ENCODE results near the gene DDX5.
"Not testable (repeated sequence)": the region's sequence is repeated elsewhere in the genome, so short reads cannot be mapped to it uniquely, and the experiment has no call there.

Gene DDX5

DNA sequence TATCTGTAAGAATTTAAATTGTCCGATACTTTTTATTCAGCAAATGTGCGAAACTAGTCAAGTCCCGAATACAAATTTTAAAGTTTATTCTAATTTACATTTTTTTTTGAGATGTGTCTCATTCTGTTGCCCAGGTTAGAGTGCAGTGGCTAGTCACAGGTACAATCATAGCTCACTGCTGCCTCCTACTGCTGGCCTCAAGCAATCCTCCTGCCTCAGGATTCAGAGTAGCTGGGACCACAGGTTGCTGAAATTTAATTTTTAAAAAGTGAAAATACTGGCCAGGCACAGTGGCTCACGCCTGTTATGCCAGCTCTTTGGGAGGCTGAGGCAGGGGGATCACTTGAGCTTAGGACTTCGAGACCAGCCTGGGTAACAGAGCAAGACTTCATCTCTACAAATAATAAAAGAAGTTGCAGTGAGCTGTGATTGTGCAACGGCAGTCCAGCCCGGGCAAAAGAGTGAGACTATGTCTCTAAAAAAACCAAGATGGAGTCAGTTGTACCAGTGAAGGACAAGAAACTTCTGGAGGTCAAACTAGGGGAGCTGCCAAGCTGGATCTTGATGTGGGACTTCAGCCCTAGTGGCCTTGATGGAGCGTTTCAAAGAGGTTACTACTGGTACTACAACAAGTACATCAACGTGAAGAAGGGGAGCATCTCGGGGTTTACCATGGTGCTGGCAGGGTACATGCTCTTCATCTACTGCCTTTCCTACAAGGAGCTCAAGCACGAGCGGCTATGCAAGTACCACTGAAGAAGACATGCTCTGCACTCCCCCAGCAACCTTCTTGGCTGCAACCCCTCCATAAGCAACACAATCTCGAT is 14.8 kb downstream of the DDX5 start:
- DNase-seq, result no peak

- no peak for DNase-seq
Observed at GRCh38 chr17:64488301-64488700, 17.8 kb downstream of the DDX5 start.

GRCh38 chr17:64484380-64484779 is 21.7 kb downstream of the DDX5 start:
- DNase-seq, result no peak

GRCh38 chr17:64480951-64481350 is 25.1 kb downstream of the DDX5 start:
- no peak for DNase-seq

DNA sequence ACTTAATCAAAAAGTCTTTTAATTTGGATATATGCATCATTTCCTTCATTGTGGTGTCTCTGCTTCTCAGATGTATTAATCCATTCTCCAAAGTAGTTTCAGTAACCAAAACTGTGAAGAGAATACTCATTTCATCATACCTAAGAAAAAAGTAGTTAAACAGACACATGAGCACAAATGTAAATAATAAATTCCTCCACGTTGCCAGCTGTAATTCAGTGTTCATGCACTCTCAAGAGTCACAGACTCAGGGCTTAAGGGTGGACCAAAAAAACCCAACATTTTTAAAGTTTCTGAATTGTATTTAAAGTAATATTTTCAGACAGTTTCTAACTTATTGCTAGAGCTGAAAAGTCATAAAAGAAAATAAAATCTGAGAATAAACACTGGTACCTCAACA is 28.2 kb downstream of the DDX5 start:
- no peak for DNase-seq

- DNase-seq, result no peak
Observed at GRCh38 chr17:64472564-64472963, 33.5 kb downstream of the DDX5 start.

- no peak for DNase-seq
Observed at GRCh38 chr17:64471440-64471839, 34.6 kb downstream of the DDX5 start.

DNA sequence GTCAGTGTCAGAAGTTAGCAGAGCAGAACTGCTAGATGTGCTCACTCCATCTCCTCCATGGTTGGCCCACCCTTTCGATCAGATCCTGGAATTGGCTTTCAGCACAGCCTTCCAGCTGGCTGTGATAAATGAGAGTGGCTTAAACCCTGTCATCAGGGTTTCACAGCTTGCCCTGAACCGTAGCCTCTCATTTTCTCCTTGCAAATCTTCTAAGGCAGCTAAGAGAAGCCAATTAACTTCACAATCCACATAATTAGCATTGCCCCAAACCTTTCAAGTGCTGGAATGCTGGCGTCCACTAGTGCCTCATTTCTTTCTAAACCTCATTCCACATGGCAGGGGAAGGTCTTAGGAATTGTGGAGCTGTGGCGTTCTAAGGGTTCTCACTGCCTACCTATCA is 35.5 kb downstream of the DDX5 start:
- DNase-seq, result no peak

DNA sequence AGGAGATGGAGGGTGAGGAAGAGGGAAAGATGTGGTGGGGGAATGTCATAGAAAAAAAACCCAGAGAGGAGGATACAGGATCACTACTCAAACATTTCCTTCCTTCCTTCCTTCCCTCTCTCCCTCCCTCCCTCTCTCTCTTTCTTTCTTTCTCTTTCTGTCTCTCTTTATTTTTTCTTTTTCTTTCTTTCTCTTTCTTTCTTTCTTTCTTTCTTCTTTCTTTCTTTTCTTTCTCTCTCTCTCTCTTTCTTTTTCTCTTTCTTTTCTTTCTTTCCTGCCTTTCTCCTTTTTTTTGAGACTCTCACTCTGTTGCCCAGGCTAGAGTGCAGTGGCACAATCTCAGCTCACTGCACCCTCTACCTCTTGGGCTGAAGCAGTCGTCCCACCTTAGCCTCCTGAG is 39.3 kb downstream of the DDX5 start:
- DNase-seq, result not testable (repeated sequence)

DNA sequence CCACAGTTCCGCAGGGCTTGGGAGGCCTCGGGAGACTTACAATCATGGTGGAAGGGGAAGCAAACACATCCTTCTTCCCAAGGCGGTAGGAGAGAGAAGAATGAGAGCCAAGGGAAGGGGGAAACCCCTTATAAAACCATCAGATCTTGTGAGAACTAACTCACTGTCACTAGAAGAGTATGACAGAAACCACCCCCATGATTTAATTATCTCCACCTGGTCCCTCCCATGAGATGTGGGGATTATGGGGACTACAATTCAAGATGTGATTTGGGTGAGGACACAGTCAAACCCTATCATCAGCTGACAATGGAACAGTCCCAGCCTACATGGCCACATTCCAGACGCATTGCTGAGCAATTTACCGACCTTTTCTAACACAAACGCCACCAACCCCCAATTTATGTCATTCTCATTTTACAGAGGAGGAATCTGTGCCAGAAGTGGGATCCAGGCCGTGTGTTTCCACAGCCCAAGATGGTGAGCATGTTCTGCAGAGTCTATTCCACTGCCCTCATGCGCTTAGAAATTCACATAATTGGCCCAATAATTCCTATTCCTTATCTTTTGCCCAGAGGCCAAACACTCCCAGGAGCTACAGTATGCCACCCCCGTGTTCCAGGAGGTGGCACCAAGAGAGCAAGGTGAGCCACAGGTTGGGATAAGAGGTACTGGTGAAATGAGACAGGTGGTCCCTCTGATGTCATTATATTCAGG is 39.9 kb downstream of the DDX5 start:
- no peak for DNase-seq

DNA sequence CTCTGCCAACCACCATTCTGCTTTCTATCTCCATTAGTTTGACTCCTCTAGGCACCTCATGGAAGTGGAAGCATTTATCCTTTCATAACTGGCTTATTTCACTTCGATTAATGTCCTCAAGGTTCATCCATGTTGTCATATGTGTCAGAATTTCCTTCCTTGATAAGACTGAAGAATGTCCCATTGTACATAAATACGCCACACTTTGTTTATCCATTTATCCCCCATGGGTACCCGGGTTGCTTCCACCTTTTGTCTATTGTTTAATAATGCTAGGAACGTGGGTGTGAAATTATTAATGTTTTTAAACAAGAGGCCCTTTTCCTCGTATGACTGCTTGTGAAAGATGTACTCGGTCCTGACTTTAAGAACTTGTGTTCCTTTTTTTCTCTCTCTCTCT is 44.3 kb downstream of the DDX5 start:
- DNase-seq, result no peak

DNA sequence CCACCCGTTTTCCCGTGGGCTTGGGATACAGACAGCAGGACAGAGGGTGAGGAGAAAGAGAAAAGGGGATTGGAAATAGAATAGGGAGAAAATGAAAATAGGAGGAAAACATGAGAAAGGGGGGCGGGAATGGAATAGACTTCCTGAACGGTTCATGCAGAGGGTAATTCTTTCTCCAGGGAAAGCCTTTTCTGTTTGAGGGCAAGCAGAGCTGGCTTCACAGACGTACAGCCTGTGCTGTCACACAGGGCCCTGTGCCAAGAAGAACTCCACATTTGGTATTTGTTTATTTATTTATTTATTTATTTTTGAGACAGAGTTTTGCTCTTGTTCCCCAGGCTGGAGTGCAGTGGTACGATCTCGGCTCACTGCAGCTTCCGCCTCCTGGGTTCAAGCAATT is 45.1 kb downstream of the DDX5 start:
- no peak for DNase-seq

- DNase-seq, result not testable (repeated sequence)
Observed at GRCh38 chr17:64459818-64460217, 46.3 kb downstream of the DDX5 start.

- DNase-seq, result no peak
Observed at GRCh38 chr17:64459284-64459747, 46.8 kb downstream of the DDX5 start.

DNA sequence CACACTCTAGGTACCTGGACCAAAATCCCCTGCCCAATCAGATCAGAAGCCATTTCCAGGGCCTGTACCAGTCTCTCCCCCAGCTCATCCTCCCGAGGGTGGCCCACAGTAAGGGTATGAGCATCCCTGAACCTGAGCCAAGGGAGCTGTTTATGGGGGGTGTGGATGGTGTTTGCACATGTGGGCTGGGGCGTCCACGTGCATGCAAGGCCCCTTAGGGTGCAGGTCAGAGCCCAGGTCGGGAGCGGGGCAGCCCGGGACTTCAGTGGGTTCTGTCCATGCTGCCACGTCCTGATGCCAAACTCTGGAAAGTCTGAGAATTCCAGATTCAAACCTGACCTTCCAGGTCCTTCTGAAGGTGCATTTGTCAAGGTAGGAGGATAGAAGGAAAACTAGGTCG is 47.3 kb downstream of the DDX5 start:
- DNase-seq, result no peak

DNA sequence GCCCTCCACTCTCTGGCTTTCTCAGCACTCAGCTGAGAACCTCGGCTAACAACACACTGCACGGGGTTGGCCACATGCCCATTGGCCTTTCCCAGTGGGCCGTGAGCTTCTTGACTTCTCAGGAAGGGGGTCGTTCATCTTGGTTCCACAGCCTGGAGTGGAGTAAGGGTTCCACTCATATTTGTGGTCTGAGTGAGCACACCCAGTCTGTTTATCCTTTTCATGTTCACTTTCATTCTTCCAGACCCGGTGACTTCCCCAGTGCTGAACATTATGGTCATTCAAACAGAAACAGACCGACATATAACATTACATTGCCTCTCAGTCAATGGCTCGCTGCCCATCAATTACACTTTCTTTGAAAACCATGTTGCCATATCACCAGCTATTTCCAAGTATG is 48.9 kb downstream of the DDX5 start:
- no peak for DNase-seq

DNA sequence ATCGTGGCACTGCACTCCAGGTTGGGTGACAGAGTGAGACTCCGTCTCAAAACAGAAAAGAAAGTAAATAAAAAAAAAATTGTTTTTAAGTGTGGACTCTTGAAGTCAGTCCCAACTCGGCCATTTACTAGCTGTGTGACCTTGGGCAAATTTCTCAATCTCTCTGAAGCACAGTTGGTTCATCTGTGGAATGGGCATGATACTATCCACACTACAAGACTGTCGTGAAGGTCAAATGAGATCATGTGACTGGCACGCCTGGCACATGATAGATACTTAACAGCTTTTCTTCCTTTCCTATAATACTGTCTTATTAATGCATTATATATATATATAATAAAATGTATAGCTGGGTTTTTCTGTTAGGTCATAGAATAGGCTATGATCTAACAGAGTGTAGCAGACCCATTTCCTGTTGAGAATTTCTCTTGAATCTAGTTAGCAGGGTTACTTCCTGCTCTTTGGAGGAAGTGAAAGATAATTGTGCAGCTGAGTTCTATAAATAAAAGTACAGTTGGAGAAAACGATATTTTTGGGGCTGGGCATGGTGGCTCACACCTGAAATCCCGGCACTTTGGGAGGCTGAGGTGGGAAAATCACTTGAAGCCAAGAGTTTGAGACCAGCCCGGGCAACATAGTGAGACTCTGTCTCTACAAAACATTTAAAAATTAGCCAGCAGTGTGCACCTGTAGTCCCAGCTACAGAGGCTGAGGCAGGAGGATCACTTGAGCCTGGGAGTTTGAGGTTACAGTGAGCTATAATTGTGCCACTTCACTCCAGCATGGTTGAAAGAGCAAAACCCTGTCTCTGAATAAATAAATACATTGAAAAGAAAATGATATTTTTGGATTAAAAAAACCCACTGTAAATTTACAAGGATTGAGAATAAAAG is 49.9 kb downstream of the DDX5 start:
- DNase-seq, result no peak

DNA sequence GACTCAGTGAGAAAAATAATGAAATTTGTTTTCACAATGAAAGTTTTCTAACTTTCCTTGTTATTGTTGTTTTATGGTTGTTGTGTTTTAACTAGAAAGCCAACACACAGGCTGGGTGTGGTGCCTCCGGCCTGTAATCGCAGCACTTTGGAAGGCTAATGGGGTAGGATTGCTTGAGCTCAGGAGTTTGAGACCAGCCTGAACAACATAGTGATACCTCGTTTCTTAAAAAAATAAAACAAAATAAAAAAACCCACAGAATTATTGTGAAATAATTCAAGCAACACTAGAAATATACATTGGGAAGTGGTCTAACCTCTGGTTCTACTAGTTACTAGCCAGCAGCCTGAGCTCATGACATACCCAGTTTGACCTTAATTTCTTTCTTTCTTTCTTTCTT is 56.5 kb downstream of the DDX5 start:
- DNase-seq, result no peak

GRCh38 chr17:64448665-64449512 is 57.2 kb downstream of the DDX5 start, which contains the start of gene MILR1:
Gene MILR1, plus strand, starts transcription at chr17:64449115. Its CDS starts 54 bp downstream, at chr17:64449169.
- no peak for DNase-seq

Data from NCI-H1048 (cell line).